Ovary (tissue), 3 donors: ENCODE measurements around the gene FXR1.

Experiments
- CTCF ChIP-seq, 3 donors: fragments of 450-650 bp in 2 of 3; fragments of 200-600 bp in 1 of 3; IDR thresholded peaks; one replicate each; pipeline versions ENCODE4 v1.5.1 to v1.8.0; 2016 to 2022; ENCODE audit warnings: antibody characterized with exemption in 3 of 3, mild to moderate bottlenecking in 1 of 3
- POLR2A ChIP-seq: fragments of 450-650 bp; IDR thresholded peaks from one replicate; pipeline ENCODE4 v1.6.1; 2017; ENCODE audit warnings: antibody characterized with exemption, mild to moderate bottlenecking, moderate library complexity
- donor health status: DM: no; HTN: no; CAD: no.

- no peak for TF ChIP-seq CTCF (IDR thresholded peaks at IDR 0.05)
- TF ChIP-seq POLR2A: no peak
Measured at GRCh38 chr3:180913581-180914404, 1.3 kb downstream of the FXR1 start.
